ENCODE measurements around the gene MDN1. TPM values are rescaled to one million over a fixed set of nuclear protein-coding genes. Genes with fewer than 3 reads are reported as not detected.

MDN1 gene
- total RNA-seq, 2 experiments from 2014 or later = 40.3 to 40.4 TPM

DNA sequence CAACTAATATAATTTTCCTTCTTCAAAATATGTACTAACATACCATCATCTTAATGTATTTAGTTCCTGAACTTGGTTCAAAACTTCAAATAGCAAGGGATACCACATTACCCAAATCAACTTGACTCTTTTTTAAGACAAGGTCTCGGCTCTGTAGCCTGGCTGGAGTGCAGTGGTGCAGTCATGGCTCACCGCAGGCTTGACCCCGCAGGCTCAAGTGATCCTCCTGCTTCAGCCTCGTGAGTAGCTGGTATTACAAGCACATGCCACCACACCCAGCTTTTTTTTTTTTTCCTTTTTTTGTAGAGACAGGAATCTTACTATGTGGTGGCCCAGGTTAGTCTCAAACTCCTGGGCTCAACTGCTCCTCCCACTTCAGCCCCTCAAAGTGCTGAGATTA lies 125.2 kb downstream of the MDN1 start:
- ChIA-PET POLR2A (no interaction called here), CTCF (no interaction called here)
- no peaks in the 10 kb centered on the region for H3K9me3 Mint-ChIP-seq
- ATAC-seq (ENCODE audit: poor library complexity) = no peak
- no peak overlapping the region for H3K27ac ChIP-seq (ENCODE audit: low read depth in 1 of 2, low read length in 2 of 2)
- H3K36me3 ChIP-seq (ENCODE audit: insufficient read depth, low read length) = peaks cover 86% of the 10 kb centered on the region
- TF ChIP-seq CTCF (IDR thresholded peaks at IDR 0.05) = no peak
- H3K27ac Mint-ChIP-seq = no peak overlapping the region
- no peak for DNase-seq
- H3K4me1 Mint-ChIP-seq (ENCODE audit: low read depth) = peaks cover 6% of the 10 kb centered on the region
- H3K4me3 ChIP-seq (ENCODE audit: low read length) = no peak overlapping the region
- no peak overlapping the region for H3K4me3 Mint-ChIP-seq
- peaks cover 4% of the 10 kb centered on the region for H3K4me1 ChIP-seq (ENCODE audit: insufficient read depth, low read length)
- no peaks in the 10 kb centered on the region for H3K27me3 Mint-ChIP-seq
- no peaks in the 10 kb centered on the region for H3K9me3 ChIP-seq (ENCODE audit: control insufficient read depth in 1 of 2, insufficient read depth in 1 of 2, low read length in 2 of 2)
- peaks cover 97% of the 10 kb centered on the region for H3K36me3 Mint-ChIP-seq (ENCODE audit: low read depth)
- no peaks in the 10 kb centered on the region for H3K27me3 ChIP-seq (ENCODE audit: control insufficient read depth in 1 of 2, insufficient read depth in 2 of 2, low read length in 2 of 2)
- intact Hi-C loops (cut with DNase I, micrococcal nuclease) = no loop called here

GRCh38 chr6:89693207-89693606 lies 126.4 kb downstream of the MDN1 start:
- peaks cover 97% of the 10 kb centered on the region for H3K36me3 Mint-ChIP-seq (ENCODE audit: low read depth)
- TF ChIP-seq CTCF (IDR thresholded peaks at IDR 0.05) = no peak
- DNase-seq (no peak), ATAC-seq (ENCODE audit: poor library complexity) (no peak)
- no peaks in the 10 kb centered on the region for H3K9me3 ChIP-seq (ENCODE audit: control insufficient read depth in 1 of 2, insufficient read depth in 1 of 2, low read length in 2 of 2)
- no peak overlapping the region for H3K4me3 Mint-ChIP-seq
- ChIA-PET CTCF (no interaction called here), POLR2A (no interaction called here)
- no peaks in the 10 kb centered on the region for H3K27me3 Mint-ChIP-seq
- no peaks in the 10 kb centered on the region for H3K9me3 Mint-ChIP-seq
- no peak overlapping the region for H3K27ac Mint-ChIP-seq
- H3K4me3 ChIP-seq (ENCODE audit: low read length) = no peak overlapping the region
- intact Hi-C loops (cut with DNase I, micrococcal nuclease) = no loop called here
- peaks cover 88% of the 10 kb centered on the region for H3K36me3 ChIP-seq (ENCODE audit: insufficient read depth, low read length)
- H3K4me1 Mint-ChIP-seq (ENCODE audit: low read depth) = peaks cover 6% of the 10 kb centered on the region
- H3K27ac ChIP-seq (ENCODE audit: low read depth in 1 of 2, low read length in 2 of 2) = no peak overlapping the region
- H3K4me1 ChIP-seq (ENCODE audit: insufficient read depth, low read length) = peaks cover 4% of the 10 kb centered on the region
- no peaks in the 10 kb centered on the region for H3K27me3 ChIP-seq (ENCODE audit: control insufficient read depth in 1 of 2, insufficient read depth in 2 of 2, low read length in 2 of 2)

DNA sequence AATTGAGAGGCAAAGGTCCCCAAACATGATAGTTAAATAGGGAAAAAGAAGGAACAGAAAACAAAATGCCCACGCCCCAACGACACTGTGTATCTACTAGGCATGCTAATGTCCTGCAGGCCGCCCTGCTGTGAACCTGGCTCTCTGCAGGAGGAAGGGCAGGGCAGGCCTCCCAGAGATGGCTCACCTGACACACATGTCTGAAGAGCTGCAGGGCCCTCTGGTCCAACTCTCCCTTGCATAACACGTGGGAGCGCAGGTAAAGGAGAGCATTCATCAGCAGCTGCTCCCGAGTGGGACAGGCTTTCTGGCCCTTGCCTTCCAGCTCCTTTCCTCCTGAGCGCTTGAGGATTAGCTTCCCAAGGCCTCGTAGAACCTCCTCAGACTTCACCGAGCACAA lies 127.3 kb downstream of the MDN1 start:
- intact Hi-C loops (cut with DNase I, micrococcal nuclease) = no loop called here
- CTCF ChIA-PET = no interaction called here
- H3K4me1 Mint-ChIP-seq (ENCODE audit: low read depth) = peaks cover 6% of the 10 kb centered on the region

More for the DNA sequence above, 127.3 kb downstream of the MDN1 start:
- Histone ChIP-seq H3K27me3 (ENCODE audit: control insufficient read depth in 1 of 2, insufficient read depth in 2 of 2, low read length in 2 of 2) (no peaks in the 10 kb centered on the region), H3K27ac (ENCODE audit: low read depth in 1 of 2, low read length in 2 of 2) (no peak overlapping the region), H3K9me3 (ENCODE audit: control insufficient read depth in 1 of 2, insufficient read depth in 1 of 2, low read length in 2 of 2) (no peaks in the 10 kb centered on the region), H3K36me3 (ENCODE audit: insufficient read depth, low read length) (peaks cover 94% of the 10 kb centered on the region), H3K4me1 (ENCODE audit: insufficient read depth, low read length) (peaks cover 4% of the 10 kb centered on the region), H3K4me3 (ENCODE audit: low read length) (no peak overlapping the region)
- ATAC-seq (ENCODE audit: poor library complexity) (no peak), DNase-seq (no peak)
- no peak for TF ChIP-seq CTCF (IDR thresholded peaks at IDR 0.05)
- Mint-ChIP-seq H3K27ac (no peak overlapping the region), H3K4me3 (no peak overlapping the region), H3K27me3 (no peaks in the 10 kb centered on the region), H3K9me3 (no peaks in the 10 kb centered on the region), H3K36me3 (ENCODE audit: low read depth) (peaks cover 97% of the 10 kb centered on the region)
- POLR2A ChIA-PET = no interaction called here

Measured in CD4-positive, alpha-beta T cell (primary cell).